ENCODE data around the gene MACROD2.
"Not testable (repeated sequence)": the region's sequence is repeated elsewhere in the genome, so short reads cannot be mapped to it uniquely, and the experiment has no call there.

MACROD2 gene

GRCh38 chr20:14193443-14193842, 198.1 kb downstream of the MACROD2 start:
- DNase-seq (ENCODE audit: low spot score), result no peak

- no peak for DNase-seq (ENCODE audit: low spot score)
These were observed 198.6 kb downstream of the MACROD2 start for GRCh38 chr20:14193885-14194284.

- no peak for DNase-seq (ENCODE audit: low spot score)
These were observed 201.8 kb downstream of the MACROD2 start for GRCh38 chr20:14197097-14197496.

GRCh38 chr20:14198416-14198815, 203.1 kb downstream of the MACROD2 start:
- no peak for DNase-seq (ENCODE audit: low spot score)

- no peak for DNase-seq (ENCODE audit: low spot score)
These were observed 203.8 kb downstream of the MACROD2 start for GRCh38 chr20:14199111-14199510.

GRCh38 chr20:14203657-14204056, 208.3 kb downstream of the MACROD2 start:
- DNase-seq (ENCODE audit: low spot score), result no peak

- DNase-seq (ENCODE audit: low spot score), result no peak
These were observed 212.3 kb downstream of the MACROD2 start for GRCh38 chr20:14207591-14207990.

GRCh38 chr20:14208956-14209355, 213.6 kb downstream of the MACROD2 start:
- no peak for DNase-seq (ENCODE audit: low spot score)

- no peak for DNase-seq (ENCODE audit: low spot score)
These were observed 214.8 kb downstream of the MACROD2 start for GRCh38 chr20:14210146-14210545.

- no peak for DNase-seq (ENCODE audit: low spot score)
These were observed 218.7 kb downstream of the MACROD2 start for GRCh38 chr20:14214046-14214445.

GRCh38 chr20:14215880-14216279, 220.6 kb downstream of the MACROD2 start:
- DNase-seq (ENCODE audit: low spot score), result not testable (repeated sequence)

- DNase-seq (ENCODE audit: low spot score), result no peak
These were observed 224.6 kb downstream of the MACROD2 start for GRCh38 chr20:14219801-14220461.

GRCh38 chr20:14220986-14221385, 225.7 kb downstream of the MACROD2 start:
- no peak for DNase-seq (ENCODE audit: low spot score)

GRCh38 chr20:14223806-14224205, 228.5 kb downstream of the MACROD2 start:
- no peak for DNase-seq (ENCODE audit: low spot score)

- DNase-seq (ENCODE audit: low spot score), result not testable (repeated sequence)
These were observed 231.0 kb downstream of the MACROD2 start for GRCh38 chr20:14226051-14227049.

- no peak for DNase-seq (ENCODE audit: low spot score)
These were observed 237.3 kb downstream of the MACROD2 start for GRCh38 chr20:14232650-14233049.

- no peak for DNase-seq (ENCODE audit: low spot score)
These were observed 239.5 kb downstream of the MACROD2 start for GRCh38 chr20:14234666-14235295.

- DNase-seq (ENCODE audit: low spot score), result no peak
These were observed 240.0 kb downstream of the MACROD2 start for GRCh38 chr20:14235355-14235754.

- no peak for DNase-seq (ENCODE audit: low spot score)
These were observed 250.2 kb downstream of the MACROD2 start for GRCh38 chr20:14245368-14245970.

GRCh38 chr20:14259689-14260088, 264.4 kb downstream of the MACROD2 start:
- no peak for DNase-seq (ENCODE audit: low spot score)

GRCh38 chr20:14260367-14260766, 265.1 kb downstream of the MACROD2 start:
- DNase-seq (ENCODE audit: low spot score), result no peak

- DNase-seq (ENCODE audit: low spot score), result no peak
These were observed 269.6 kb downstream of the MACROD2 start for GRCh38 chr20:14264869-14265268.
